ENCODE measurements around the gene PPP2R1A.

GRCh38 chr19:52197964-52198363, 8.1 kb downstream of the PPP2R1A start:
- TF ChIP-seq POLR2A (IDR thresholded peaks at IDR 0.05; ENCODE audit: low read length), result no peak
- TF ChIP-seq RAD21 (conservative IDR thresholded peaks at IDR 0.05 in 1 of 2, IDR thresholded peaks at IDR 0.05 in 1 of 2), result no peak

Measured in A549 (cell line).